Activated CD4-positive, CD25-positive, alpha-beta regulatory T cell treated with anti-CD3 and anti-CD28 coated beads, Interleukin-2, amount 50 U/mL, for 72 hours (primary cell): ENCODE data around the gene MLH3.

Experiments used
- DNase-seq: peaks from one replicate; pipeline ENCODE4 v3.0.0; 2021

MLH3 gene

DNA sequence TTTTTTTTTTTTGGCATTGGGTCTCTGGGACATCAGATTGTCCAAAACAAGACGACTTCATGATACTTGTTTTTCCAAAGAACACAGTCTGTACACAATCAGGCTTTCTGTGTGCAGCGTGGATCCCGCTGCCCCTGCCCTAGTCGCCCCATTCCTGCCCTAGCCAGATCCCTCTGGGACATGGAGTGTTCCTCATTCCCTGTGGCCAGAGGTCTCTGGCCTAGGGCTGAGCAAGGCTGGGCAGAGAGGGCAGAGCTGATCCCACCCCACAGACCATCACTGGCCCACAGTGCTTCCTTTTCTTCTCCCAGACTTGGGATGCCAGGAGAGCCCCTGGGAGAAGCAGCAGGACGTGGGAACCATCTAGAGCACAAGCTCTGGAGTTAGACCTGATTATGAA, 69.4 kb downstream of the MLH3 start:
- DNase-seq = no peak

GRCh38 chr14:74981462-74981782, 69.8 kb downstream of the MLH3 start:
- DNase-seq = no peak

GRCh38 chr14:74980731-74981461, 70.4 kb downstream of the MLH3 start:
- no peak for DNase-seq

DNA sequence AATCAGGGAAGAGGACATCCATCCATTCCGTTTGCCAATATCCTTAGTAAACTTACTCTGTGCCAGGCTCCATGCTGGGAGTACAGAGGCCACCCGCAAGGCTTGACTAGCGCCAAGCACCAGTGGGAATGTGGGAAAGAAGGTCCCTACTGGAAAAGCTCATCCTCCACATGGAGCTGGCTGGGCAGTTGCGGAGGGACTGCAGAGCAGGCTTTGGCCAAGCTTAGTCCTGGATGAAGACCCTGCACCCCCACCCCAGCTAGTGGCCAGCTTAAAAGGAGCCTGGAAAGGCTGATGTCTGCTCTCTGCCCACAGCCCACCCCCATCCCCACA, 70.9 kb downstream of the MLH3 start:
- DNase-seq = no peak

DNA sequence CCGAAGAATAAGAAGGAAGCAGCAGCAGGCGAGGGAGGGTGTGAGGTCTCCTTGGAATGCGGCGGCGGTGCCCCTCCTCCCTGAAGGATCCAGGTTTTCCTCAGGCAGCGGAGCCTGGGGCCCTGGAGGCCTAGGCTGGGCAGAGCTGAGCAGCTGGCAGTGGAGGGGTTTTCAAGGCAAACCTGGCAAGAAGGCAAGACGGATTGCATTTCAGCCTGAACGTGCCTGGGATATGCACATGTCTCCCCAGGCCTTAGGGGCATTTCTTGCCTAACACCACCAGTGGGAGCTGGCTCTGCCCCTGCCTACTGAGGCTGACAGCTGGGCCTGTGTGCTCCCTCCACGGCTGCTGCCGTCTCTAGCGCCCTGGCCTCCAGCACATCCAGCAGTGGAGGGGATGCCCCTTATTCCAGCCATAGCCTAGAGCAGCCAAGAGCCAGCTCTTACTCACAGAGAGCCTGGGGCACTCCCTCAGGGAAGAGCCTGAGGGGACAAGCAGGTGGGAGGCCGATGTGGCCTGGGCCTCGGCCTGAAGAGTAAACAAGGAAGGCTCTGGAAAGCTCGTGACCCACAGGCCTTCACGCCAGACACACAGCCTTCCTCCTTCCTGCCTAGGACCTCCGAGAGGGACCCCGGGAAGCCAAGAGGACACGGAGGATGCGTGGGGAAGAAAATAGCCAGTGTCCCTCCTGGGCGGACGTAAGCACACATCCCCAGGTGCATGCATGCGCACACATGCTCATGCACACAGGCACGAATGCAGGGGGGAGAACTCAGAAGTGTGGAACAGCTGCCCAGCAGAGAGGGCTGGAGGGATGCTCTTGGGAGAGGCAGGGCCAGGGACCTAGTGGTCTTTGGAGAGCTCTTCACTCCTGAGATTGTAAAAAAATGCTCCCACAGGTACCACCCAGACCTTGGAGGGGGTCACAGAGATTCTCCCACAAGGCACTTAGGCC, 71.5 kb downstream of the MLH3 start:
- DNase-seq = no peak

DNA sequence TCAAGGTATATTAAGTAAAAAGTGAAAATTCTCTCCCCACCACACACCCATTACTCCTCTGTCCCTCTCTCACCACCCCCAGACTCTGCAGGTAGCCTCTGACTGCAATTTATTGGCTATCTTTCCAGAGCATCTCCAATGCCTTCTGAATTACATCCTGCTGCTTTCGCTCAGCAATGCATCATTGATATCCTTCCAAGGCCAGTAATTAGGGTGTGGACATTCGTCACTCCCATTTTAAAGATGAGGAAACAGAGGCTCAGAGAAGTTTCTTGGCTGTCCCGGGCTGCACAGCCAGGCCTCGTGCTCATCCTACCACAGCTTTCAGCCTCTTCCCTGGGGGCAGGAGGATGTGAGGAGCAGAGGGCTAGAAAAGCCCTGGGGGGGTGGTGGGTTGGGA, 72.2 kb downstream of the MLH3 start:
- no peak for DNase-seq

DNA sequence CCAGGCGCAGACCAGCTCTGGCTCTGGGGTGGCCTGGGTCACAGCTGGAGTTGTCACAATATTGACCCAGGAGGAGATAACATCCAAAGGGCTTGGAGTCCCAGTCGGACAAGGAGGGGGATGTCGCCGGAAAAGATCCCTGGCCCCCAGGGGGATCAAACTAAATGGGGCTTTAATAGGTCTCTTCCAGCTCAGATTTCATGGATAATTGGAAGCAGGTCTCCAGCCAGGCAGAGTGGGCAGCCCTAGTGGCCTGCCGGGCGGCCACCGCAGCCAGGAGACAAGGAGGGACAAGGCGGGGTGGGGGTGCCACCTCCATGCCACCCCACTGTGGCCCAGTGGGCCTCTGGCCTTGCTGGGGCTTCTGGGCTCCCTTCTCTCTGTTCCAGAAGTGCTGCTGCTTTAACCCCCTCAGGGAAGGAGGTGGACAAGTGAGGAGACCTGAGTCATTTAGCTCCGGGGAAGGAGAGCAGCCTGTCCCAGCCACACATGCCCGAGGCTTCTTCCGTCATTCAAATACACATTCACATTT, 72.8 kb downstream of the MLH3 start:
- no peak for DNase-seq

GRCh38 chr14:74977901-74978385, 73.3 kb downstream of the MLH3 start:
- DNase-seq = no peak

- DNase-seq = no peak
Measured at GRCh38 chr14:74977164-74977900, 73.9 kb downstream of the MLH3 start.

DNA sequence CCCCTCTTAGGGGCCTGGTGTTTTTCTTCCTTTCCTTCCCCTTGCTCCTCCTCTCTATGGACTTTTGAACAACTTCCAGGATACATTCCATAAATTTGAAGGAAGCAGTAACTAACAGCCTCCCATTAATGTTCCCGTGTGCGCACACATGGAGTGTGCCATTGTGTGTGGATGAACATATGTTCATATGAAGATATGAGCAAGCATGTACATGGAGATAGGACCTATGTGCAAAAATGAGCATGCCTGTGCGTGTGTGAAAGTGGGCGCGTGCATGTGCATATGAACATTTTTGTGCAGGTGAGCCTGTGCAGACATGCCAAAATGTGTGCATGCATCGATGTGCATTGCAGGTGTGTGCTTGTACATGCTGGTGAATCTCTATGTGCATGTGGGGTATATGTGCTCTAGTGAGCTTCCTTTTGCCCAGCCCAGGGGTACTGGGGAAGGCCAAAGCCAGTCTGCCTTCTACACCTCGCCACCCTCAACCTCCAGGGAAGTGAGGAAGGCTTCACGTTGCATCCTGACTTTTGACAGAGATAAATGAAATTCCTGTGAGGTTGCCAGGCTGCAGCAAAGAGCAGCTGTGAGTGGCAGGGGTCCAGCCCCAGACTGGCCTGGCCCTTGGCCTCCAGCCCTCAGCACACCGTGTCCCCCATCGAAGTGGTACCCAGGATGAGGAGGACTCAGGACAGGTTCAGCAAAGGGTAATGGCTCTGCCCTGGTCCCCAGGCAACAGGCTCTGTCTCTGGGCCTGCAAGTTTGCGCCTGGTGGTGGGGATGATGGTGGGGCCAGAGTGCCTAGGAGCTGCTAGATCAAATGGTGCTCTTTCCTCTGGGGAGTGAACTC, 74.8 kb downstream of the MLH3 start:
- no peak for DNase-seq

- no peak for DNase-seq
Measured at GRCh38 chr14:74975059-74975810, 76.0 kb downstream of the MLH3 start.

DNA sequence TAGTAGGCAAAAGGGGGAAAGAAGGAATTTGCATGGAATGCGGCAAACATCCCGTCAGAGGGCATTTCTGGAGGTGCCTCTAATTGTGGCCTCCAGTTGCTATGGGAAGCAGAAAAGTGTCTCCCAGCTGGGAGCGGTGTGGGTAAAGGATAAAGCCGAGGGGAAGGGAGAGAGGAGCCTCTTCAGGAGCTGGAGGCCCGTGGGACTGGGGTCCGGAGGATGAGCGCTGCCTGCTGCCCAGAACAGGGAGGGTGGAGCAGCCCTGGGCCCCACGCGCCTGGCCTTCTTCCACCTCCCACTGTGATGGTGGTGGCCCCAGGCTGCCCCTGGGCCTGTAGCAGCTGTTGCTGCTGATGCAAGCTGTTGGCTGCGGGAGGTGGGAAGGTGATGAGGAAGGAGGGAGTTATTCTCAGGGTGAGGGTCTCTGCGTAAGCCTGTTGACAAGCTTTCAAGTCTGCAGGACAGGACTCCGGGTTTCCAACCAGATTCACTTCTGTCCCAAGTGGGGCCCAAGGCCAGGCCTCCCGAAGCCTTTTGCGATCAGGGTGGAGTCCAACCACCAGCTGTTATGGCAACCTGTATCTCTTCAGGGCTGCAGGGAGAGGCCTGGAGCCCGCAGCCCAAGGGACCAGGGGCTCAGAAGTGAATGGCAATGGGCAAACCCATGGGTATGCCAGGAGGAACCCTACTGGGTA, 76.8 kb downstream of the MLH3 start:
- DNase-seq = no peak

- DNase-seq = no peak
Measured at GRCh38 chr14:74973905-74974363, 77.3 kb downstream of the MLH3 start.

DNA sequence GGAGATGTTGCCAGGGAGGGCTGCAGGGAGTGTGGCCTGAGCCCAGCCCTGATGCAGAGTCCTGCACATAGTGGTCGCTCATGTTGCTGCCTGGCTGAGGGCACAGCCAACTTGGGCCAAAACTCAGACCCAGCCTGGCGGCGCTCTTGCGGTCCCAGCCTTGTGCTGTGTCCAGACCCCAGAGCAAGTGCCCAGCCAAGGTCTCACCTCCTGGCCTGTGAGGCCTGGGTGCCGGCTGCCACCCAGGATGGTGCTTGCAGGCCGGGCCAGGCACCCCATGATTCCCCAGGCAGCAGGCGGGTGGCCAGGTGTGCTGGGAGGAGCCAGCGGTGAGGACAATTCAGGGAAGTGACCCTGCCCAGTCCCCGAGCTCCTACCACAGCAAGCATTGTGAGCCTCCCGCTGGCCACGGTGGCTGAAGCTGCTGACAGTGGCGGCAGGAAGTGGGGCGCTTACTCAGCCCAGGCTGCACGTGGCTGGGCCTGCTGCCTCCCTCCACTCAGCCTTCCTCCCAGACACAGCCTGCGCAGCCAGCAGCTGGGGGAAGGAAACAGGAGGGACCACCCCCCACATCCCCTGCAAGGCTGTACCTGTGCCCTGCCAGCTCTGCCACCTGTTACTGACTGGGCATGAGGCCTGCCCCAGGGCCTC, 78.1 kb downstream of the MLH3 start:
- DNase-seq = peak; percentile 43

GRCh38 chr14:74968811-74969210, 82.5 kb downstream of the MLH3 start:
- DNase-seq = no peak

- no peak for DNase-seq
Measured at GRCh38 chr14:74965486-74966153, 85.6 kb downstream of the MLH3 start.

DNA sequence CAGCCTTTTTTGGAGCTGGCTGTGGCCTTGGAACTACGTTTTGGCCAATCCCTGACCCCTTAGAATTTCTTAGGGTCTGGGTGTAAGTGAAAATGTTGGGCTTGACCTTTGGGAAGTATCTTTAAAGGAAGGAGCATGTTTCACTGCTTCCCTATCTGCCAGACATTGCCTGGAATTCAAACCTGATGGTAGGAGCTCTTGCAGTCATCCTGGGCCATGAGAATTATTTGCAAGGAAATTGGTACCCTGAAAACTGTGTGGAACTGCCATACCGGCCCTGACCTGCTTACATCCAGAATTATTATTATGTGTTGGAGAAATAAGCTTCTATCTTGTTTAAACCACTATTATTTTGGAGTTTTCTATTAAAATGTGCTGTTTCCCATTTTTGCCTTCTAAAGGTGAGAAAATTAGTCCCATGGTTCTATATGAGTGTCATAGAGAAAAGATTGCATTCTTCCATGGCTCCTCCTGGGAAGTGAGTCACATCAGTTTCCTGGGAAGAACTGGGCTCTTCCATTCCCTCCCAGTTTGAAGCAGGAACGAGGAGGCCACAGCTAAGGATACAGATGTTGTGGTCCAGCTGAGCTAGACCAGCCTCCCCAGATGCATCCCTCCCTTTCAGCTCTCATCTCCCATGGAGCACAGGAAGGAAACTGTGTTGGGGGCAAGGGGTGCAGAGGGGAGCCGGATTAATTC, 86.3 kb downstream of the MLH3 start:
- no peak for DNase-seq
